Measurements from ENCODE around the gene FNDC3B. TPM values are rescaled to one million over a fixed set of nuclear protein-coding genes. Genes with fewer than 3 reads are reported as not detected.
A peak's percentile ranks its signal among the peaks of the same experiment; 100 is the strongest.

FNDC3B gene
- total and polyA plus RNA-seq, 12 donors, result 9.7 to 118 (median 85.0) TPM

GRCh38 chr3:172139528-172140276 lies 100.3 kb downstream of the FNDC3B start:
- Histone ChIP-seq H3K4me1 (peaks cover 38 to 100% (median 86%) of the 10 kb centered on the region in 9 donors), H3K36me3 (peaks cover 0 to 16% (median 0%) of the 10 kb centered on the region in 9 donors), H3K27me3 (no peaks in the 10 kb centered on the region), H3K4me3 (no peak overlapping the region), H3K27ac (peak overlapping the region in 9 of 10 donors; percentile 18 to 88 (median 71)), H3K9me3 (peaks cover 0 to 6% (median 0%) of the 10 kb centered on the region in 11 donors)
- DNase-seq, result no peak
- intact Hi-C loops (cut with DNase I), result loop anchor here in 2 of 10 donors (5.0 to 10.0 kb wide), 2 partner anchors 63 to 95 kb away; no protein-coding TSS in a partner anchor
- WGBS, 2 donors, result 46 to 57% methylated on average over 3 of the region's 3 CpGs
- TF ChIP-seq CTCF (IDR thresholded peaks at IDR 0.05), result no peak
- no peak for ATAC-seq

GRCh38 chr3:172140499-172141391 lies 101.4 kb downstream of the FNDC3B start:
- Histone ChIP-seq H3K27ac (peak overlapping the region in 9 of 10 donors; percentile 18 to 88 (median 71)), H3K4me1 (peaks cover 36 to 100% (median 84%) of the 10 kb centered on the region in 9 donors), H3K4me3 (no peak overlapping the region), H3K27me3 (no peaks in the 10 kb centered on the region), H3K36me3 (peaks cover 0 to 5% (median 0%) of the 10 kb centered on the region in 9 donors), H3K9me3 (peaks cover 0 to 6% (median 0%) of the 10 kb centered on the region in 11 donors)
- intact Hi-C loops (cut with DNase I), result no loop called here
- TF ChIP-seq CTCF (IDR thresholded peaks at IDR 0.05), result peak in 1 of 9 donors; percentile 16
- ATAC-seq, result peak; percentile 35 to 83 (median 76)
- DNase-seq, result peak in 1 of 2 donors; percentile 58
- 20% methylated on average over 7 of the region's 7 CpGs for WGBS, 2 donors

- Histone ChIP-seq H3K9me3 (peaks cover 0 to 6% (median 0%) of the 10 kb centered on the region in 11 donors), H3K4me3 (no peak overlapping the region), H3K36me3 (peaks cover 0 to 5% (median 0%) of the 10 kb centered on the region in 9 donors), H3K4me1 (peaks cover 36 to 100% (median 75%) of the 10 kb centered on the region in 9 donors), H3K27ac (peak overlapping the region in 8 of 10 donors; percentile 17 to 88 (median 75)), H3K27me3 (no peaks in the 10 kb centered on the region)
- WGBS, 2 donors, result 73 to 83% methylated on average over 8 of the region's 8 CpGs
- DNase-seq, result no peak
- ATAC-seq, result peak in 1 of 8 donors; percentile 43
- intact Hi-C loops (cut with DNase I), result no loop called here
- no peak for TF ChIP-seq CTCF (IDR thresholded peaks at IDR 0.05)
These were observed 102.9 kb downstream of the FNDC3B start for GRCh38 chr3:172142051-172142863.

Data from heart right ventricle (tissue), 16 donors.